ENCODE measurements around the gene CELF2. TPM values are rescaled to one million over a fixed set of nuclear protein-coding genes. Genes with fewer than 3 reads are reported as not detected.
A peak's percentile ranks its signal among the peaks of the same experiment; 100 is the strongest.

The CELF2 gene
- total RNA-seq, 2 donors from 2014 or later = 139 to 146 TPM

GRCh38 chr10:11097686-11098085 is 80.0 kb downstream of the CELF2 start:
- Mint-ChIP-seq H3K27me3 (peaks cover 22% of the 10 kb centered on the region), H3K9me3 (no peaks in the 10 kb centered on the region), H3K27ac (peak overlapping the region; percentile 28), H3K36me3 (ENCODE audit: low read depth) (no peaks in the 10 kb centered on the region), H3K4me1 (peaks cover 14% of the 10 kb centered on the region), H3K4me3 (no peak overlapping the region)
- ATAC-seq (replicated peaks) = peak; percentile 94

DNA sequence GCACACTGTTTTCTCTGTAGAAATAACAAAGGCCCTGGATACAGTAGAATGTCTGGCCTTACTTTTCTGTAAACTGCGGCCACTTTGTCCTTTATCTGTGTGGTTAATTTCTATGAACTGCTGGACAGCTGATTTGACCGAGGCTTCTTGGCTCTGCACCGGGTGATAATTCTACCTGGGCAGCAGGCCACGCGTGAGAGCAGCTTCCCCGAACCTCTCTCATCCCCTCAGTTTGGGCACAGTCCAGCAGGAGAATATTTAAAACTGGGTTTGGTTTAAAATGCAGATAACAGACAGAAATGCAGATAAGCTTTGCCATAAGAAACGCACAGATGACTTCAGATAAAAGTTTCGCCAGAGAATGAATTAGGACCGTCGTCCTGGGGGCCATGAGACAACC is 81.0 kb downstream of the CELF2 start:
- Mint-ChIP-seq H3K27me3 (peaks cover 22% of the 10 kb centered on the region), H3K27ac (no peak overlapping the region), H3K4me3 (no peak overlapping the region), H3K9me3 (no peaks in the 10 kb centered on the region), H3K4me1 (peaks cover 14% of the 10 kb centered on the region), H3K36me3 (ENCODE audit: low read depth) (no peaks in the 10 kb centered on the region)
- no peak for ATAC-seq (replicated peaks)

- H3K36me3 Mint-ChIP-seq (ENCODE audit: low read depth) = no peaks in the 10 kb centered on the region
- peak; percentile 69 for ATAC-seq (replicated peaks)
- H3K9me3 Mint-ChIP-seq = no peaks in the 10 kb centered on the region
- H3K4me1 Mint-ChIP-seq = peaks cover 12% of the 10 kb centered on the region
- peak overlapping the region; percentile 53 for H3K27ac Mint-ChIP-seq
- H3K27me3 Mint-ChIP-seq = peaks cover 4% of the 10 kb centered on the region
- H3K4me3 Mint-ChIP-seq = peak overlapping the region; percentile 71
These were observed 87.4 kb downstream of the CELF2 start for GRCh38 chr10:11104772-11105675.

DNA sequence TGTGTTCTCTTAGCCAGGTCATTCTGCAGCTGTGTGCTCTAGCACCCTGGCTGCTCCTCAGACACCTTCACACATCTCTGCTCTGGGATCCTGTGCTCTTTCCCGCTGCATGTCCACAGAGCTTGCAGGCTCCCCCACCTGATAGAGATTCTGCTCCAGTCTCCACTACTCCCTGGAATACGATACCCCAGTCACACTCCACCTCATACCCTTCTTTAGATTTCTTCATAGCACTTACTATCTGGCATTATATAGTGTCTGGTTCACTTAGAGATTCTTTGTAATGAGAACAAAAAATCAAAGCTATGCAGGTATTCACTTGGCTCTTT is 88.0 kb downstream of the CELF2 start:
- H3K9me3 Mint-ChIP-seq = no peaks in the 10 kb centered on the region
- no peak for ATAC-seq (replicated peaks)
- peaks cover 12% of the 10 kb centered on the region for H3K4me1 Mint-ChIP-seq
- H3K27ac Mint-ChIP-seq = peak overlapping the region; percentile 53
- peaks cover 4% of the 10 kb centered on the region for H3K27me3 Mint-ChIP-seq
- peak overlapping the region; percentile 71 for H3K4me3 Mint-ChIP-seq
- no peaks in the 10 kb centered on the region for H3K36me3 Mint-ChIP-seq (ENCODE audit: low read depth)

DNA sequence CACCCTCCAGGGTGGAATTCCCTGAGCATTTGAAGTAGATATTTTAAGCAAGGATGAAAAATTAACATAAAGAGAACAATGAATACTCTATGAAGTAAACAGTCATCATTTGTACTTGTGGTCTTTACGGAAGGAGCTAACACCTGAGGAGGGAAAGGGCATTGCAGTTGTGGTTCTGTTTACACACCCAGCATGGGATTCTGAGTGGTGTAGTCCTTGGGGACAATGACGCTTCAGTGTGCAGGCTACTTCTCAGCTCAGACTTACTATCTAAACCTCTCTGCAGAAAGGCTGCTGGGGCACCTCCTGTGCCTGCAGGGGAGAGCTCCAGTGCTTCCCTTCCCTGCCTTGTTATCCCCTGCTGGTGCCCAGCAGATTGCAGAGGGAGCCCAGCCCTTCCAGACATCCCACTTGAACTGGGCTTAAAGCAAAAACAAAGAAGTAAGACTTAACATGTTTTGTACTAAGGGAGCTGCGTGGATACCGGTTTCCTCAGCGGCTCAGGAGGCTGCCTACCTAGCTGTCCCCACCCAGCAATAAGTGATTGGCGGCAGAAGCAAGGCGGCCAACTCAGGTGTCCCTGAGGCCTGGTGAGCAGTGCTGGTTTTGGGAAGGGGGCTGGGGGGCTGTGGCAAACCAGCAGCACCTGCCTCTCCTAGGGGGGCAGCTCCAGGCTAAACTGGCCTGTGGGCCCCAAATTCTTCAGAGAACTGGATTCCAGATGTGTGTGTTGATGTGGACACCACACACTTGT is 89.1 kb downstream of the CELF2 start:
- no peaks in the 10 kb centered on the region for H3K36me3 Mint-ChIP-seq (ENCODE audit: low read depth)
- H3K4me3 Mint-ChIP-seq = no peak overlapping the region
- H3K27ac Mint-ChIP-seq = no peak overlapping the region
- no peaks in the 10 kb centered on the region for H3K27me3 Mint-ChIP-seq
- no peaks in the 10 kb centered on the region for H3K9me3 Mint-ChIP-seq
- no peak for ATAC-seq (replicated peaks)
- H3K4me1 Mint-ChIP-seq = peaks cover 12% of the 10 kb centered on the region

DNA sequence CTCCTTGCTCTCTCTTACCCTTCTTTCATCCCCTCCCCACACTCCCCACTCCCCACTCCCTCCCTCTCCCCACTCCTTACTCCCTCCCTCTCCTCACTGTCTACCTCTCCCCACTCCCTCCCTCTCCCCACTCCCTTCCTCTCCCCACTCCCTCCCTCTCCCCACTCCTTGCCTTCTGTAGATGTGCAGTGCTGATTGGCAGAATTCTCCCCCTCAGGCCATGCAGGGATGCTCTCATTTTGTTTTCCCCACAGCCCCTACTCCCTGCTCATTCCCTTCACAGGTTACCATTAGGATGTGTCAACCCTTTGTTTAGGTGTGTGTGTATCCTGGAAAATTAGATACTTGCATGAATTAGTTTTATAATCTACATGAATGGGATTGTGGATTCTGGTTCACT is 90.3 kb downstream of the CELF2 start:
- ATAC-seq (replicated peaks) = no peak
- Mint-ChIP-seq H3K4me3 (no peak overlapping the region), H3K9me3 (no peaks in the 10 kb centered on the region)

DNA sequence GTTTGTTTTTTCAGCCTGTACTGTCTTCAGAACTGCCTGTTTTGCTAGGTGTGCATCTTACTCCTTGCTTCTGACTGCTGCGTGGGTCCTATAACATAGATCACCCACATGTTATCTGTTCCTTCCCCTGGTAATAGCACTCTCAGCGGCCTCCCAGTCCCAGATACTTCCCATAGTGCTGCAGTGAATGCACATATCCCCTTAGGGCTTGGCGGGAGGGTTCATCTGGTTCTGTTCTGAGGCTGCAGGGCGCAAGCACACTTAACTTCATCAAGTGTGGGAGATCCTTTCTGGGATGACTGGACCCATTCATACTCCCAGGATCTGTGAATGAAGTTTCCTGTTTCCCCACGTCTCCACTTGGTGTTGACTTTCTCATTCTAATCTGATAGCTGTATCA is 90.7 kb downstream of the CELF2 start:
- Mint-ChIP-seq H3K27me3 (no peaks in the 10 kb centered on the region), H3K4me3 (no peak overlapping the region), H3K4me1 (peaks cover 16% of the 10 kb centered on the region)

More for the DNA sequence above, 90.3 kb downstream of the CELF2 start:
- Mint-ChIP-seq H3K36me3 (ENCODE audit: low read depth) (no peaks in the 10 kb centered on the region), H3K27ac (no peak overlapping the region), H3K27me3 (no peaks in the 10 kb centered on the region), H3K4me1 (peaks cover 12% of the 10 kb centered on the region)

DNA sequence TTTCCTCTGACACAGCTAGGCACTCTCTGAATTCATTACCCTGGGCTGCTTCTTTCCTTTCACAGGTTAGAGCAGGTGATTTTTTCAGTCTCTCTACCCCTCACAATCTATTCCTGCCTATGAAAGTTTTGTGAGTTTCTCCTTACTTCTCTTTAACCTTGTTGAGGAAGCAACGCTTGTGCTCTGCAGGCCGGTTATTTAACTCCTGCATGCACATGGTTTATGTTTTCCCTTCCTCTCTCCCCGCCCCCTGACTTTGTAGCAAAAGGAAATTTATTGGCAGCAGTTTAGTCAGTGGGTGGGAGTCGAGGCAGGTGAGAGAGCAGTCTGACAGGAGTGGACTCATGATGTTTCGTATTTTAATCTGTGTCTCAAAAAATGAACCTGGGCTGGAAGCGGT is 91.9 kb downstream of the CELF2 start:
- peaks cover 18% of the 10 kb centered on the region for H3K4me1 Mint-ChIP-seq
- H3K27ac Mint-ChIP-seq = no peak overlapping the region
- no peaks in the 10 kb centered on the region for H3K27me3 Mint-ChIP-seq
- H3K9me3 Mint-ChIP-seq = no peaks in the 10 kb centered on the region
- no peak overlapping the region for H3K4me3 Mint-ChIP-seq
- ATAC-seq (replicated peaks) = no peak
- H3K36me3 Mint-ChIP-seq (ENCODE audit: low read depth) = no peaks in the 10 kb centered on the region

More for the DNA sequence above, 90.7 kb downstream of the CELF2 start:
- no peak overlapping the region for H3K27ac Mint-ChIP-seq
- H3K36me3 Mint-ChIP-seq (ENCODE audit: low read depth) = no peaks in the 10 kb centered on the region
- no peaks in the 10 kb centered on the region for H3K9me3 Mint-ChIP-seq
- no peak for ATAC-seq (replicated peaks)

- no peak overlapping the region for H3K4me3 Mint-ChIP-seq
- H3K27me3 Mint-ChIP-seq = no peaks in the 10 kb centered on the region
- no peaks in the 10 kb centered on the region for H3K36me3 Mint-ChIP-seq (ENCODE audit: low read depth)
- no peak for ATAC-seq (replicated peaks)
- peaks cover 20% of the 10 kb centered on the region for H3K4me1 Mint-ChIP-seq
- no peaks in the 10 kb centered on the region for H3K9me3 Mint-ChIP-seq
- no peak overlapping the region for H3K27ac Mint-ChIP-seq
These were observed 92.9 kb downstream of the CELF2 start for GRCh38 chr10:11110539-11110938.

DNA sequence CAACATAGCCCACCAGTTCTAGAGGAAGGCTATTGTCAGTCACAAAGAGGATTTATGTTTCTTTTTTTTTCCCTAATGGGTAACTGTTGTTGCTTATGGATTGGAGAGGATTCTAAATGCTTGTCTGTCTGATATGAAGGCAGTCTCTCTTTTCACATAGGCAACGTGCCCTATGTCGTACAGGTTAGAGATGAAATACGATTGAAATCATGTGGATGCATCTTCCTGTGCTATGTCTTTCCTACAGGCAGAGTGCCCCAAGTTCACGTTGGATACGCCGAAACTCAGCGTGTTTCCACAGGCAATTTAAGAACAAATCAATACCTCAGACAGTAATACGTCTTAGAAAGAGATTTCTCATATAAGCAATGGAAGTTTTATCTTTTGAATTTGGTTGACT is 93.8 kb downstream of the CELF2 start:
- H3K27ac Mint-ChIP-seq = no peak overlapping the region
- no peaks in the 10 kb centered on the region for H3K27me3 Mint-ChIP-seq
- peaks cover 16% of the 10 kb centered on the region for H3K4me1 Mint-ChIP-seq
- no peak for ATAC-seq (replicated peaks)
- H3K9me3 Mint-ChIP-seq = no peaks in the 10 kb centered on the region
- no peak overlapping the region for H3K4me3 Mint-ChIP-seq
- no peaks in the 10 kb centered on the region for H3K36me3 Mint-ChIP-seq (ENCODE audit: low read depth)

GRCh38 chr10:11112718-11113117 is 95.0 kb downstream of the CELF2 start:
- no peak for ATAC-seq (replicated peaks)
- Mint-ChIP-seq H3K4me1 (peaks cover 16% of the 10 kb centered on the region), H3K27me3 (no peaks in the 10 kb centered on the region), H3K4me3 (peak overlapping the region; percentile 48), H3K36me3 (ENCODE audit: low read depth) (no peaks in the 10 kb centered on the region), H3K27ac (no peak overlapping the region), H3K9me3 (no peaks in the 10 kb centered on the region)

GRCh38 chr10:11113156-11113555 is 95.5 kb downstream of the CELF2 start:
- no peaks in the 10 kb centered on the region for H3K27me3 Mint-ChIP-seq
- H3K4me3 Mint-ChIP-seq = peak overlapping the region; percentile 48
- H3K9me3 Mint-ChIP-seq = no peaks in the 10 kb centered on the region
- peak; percentile 52 for ATAC-seq (replicated peaks)
- no peak overlapping the region for H3K27ac Mint-ChIP-seq
- H3K4me1 Mint-ChIP-seq = peaks cover 16% of the 10 kb centered on the region
- H3K36me3 Mint-ChIP-seq (ENCODE audit: low read depth) = no peaks in the 10 kb centered on the region

DNA sequence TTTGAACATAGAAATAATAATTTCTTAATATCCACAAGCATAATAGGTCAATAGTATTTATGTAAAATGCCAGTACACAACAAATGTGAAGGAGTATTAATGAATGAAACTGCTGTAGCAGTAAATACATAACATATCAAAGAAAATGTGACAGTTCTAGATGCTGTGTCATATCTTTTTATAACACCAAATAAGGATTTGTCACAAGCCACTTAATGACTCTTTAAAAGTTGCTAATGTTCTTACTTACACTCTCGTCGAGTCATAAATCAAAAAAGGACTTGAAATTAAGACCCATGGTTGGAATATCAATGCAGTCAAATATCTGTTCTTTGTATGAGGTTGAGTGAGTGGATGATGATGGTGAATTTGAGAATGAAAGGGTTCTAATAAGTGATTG is 96.6 kb downstream of the CELF2 start:
- Mint-ChIP-seq H3K4me1 (peaks cover 12% of the 10 kb centered on the region), H3K27ac (no peak overlapping the region), H3K4me3 (no peak overlapping the region), H3K9me3 (no peaks in the 10 kb centered on the region), H3K27me3 (no peaks in the 10 kb centered on the region), H3K36me3 (ENCODE audit: low read depth) (no peaks in the 10 kb centered on the region)
- ATAC-seq (replicated peaks) = peak; percentile 32

GRCh38 chr10:11115337-11115736 is 97.7 kb downstream of the CELF2 start:
- Mint-ChIP-seq H3K27ac (no peak overlapping the region), H3K4me1 (peaks cover 12% of the 10 kb centered on the region), H3K36me3 (ENCODE audit: low read depth) (no peaks in the 10 kb centered on the region), H3K9me3 (no peaks in the 10 kb centered on the region), H3K27me3 (no peaks in the 10 kb centered on the region), H3K4me3 (no peak overlapping the region)
- no peak for ATAC-seq (replicated peaks)

GRCh38 chr10:11116361-11116760 is 98.7 kb downstream of the CELF2 start:
- Mint-ChIP-seq H3K27ac (no peak overlapping the region), H3K27me3 (no peaks in the 10 kb centered on the region), H3K4me3 (no peak overlapping the region), H3K36me3 (ENCODE audit: low read depth) (no peaks in the 10 kb centered on the region), H3K4me1 (peaks cover 12% of the 10 kb centered on the region), H3K9me3 (no peaks in the 10 kb centered on the region)
- ATAC-seq (replicated peaks) = no peak

All from activated T-helper 17 cell treated with anti-CD3 and anti-CD28 coated beads, Interleukin-2, amount 50 U/mL, for 72 hours (primary cell).